Measurements from ENCODE around the gene HLA-A.

- TF ChIP-seq CTCF (conservative IDR thresholded peaks at IDR 0.05 in 1 of 2, IDR thresholded peaks at IDR 0.05 in 1 of 2; ENCODE audit: extremely low read depth in 1 of 2, insufficient read depth in 1 of 2, low read depth in 1 of 2, low read length in 2 of 2) (no peak), EZH2 (IDR thresholded peaks at IDR 0.05; ENCODE audit: borderline replicate concordance, low read length) (no peak)
These were observed 52.5 kb downstream of the HLA-A start for GRCh38 chr6:29994826-29995225.

All from mammary epithelial cell (primary cell).